PC-9 (cell line): ENCODE measurements around the gene LRRK1. TPM values are rescaled to one million over a fixed set of nuclear protein-coding genes. Genes with fewer than 3 reads are reported as not detected.
"Not testable (repeated sequence)": the region's sequence is repeated elsewhere in the genome, so short reads cannot be mapped to it uniquely, and the experiment has no call there.

Experiments used
- BruUV-seq: library from RNA; stranded (reverse); fragments of 400-500 nt; replicated peaks from 2 replicates; lab custom pipeline; 2021; lab: Mats Ljungman, UMichigan
- CTCF ChIA-PET: fragments of 300-600 bp; sonication (Branson Sonifier 250); formaldehyde crosslinking; loops from one replicate; lab custom pipeline; 2022; ENCODE audit warnings: antibody characterized with exemption; lab: Charles Lee
- POLR2A ChIA-PET: fragments of 300-600 bp; sonication (Branson Sonifier 250); formaldehyde crosslinking; loops from one replicate; lab custom pipeline; 2022; ENCODE audit warnings: antibody characterized with exemption; ENCODE audit not compliant: unreplicated experiment; lab: Charles Lee
- DNase-seq, 2 experiments: peaks; one replicate each; pipeline versions ENCODE4 v3.0.0 to v3.0.0-alpha.2; 2015 to 2022; ENCODE audit warnings: mixed read lengths in 1 of 2
- H2AFZ ChIP-seq: fragments of 200-600 bp; sonication (generic); 2 replicates; pipeline ENCODE4 v1.8.1; 2017; ENCODE audit warnings: antibody characterized with exemption
- H3F3A ChIP-seq: fragments of 200-600 bp; sonication (generic); 2 replicates; pipeline ENCODE4 v1.8.1; 2017; ENCODE audit warnings: antibody characterized with exemption, mild to moderate bottlenecking, low read depth; ENCODE audit not compliant: insufficient read depth
- H3K27ac ChIP-seq: fragments of 200-600 bp; sonication (generic); 2 replicates; pipeline ENCODE4 v1.6.1; 2016; ENCODE audit warnings: mixed run types
- H3K27me3 ChIP-seq: fragments of 200-600 bp; sonication (generic); 2 replicates; pipeline ENCODE4 v1.6.1; 2016; ENCODE audit warnings: low read depth, mixed run types; ENCODE audit not compliant: insufficient read depth
- H3K36me3 ChIP-seq: fragments of 200-600 bp; sonication (generic); 2 replicates; pipeline ENCODE4 v1.6.1; 2016; ENCODE audit warnings: low read depth, mixed run types
- H3K4me1 ChIP-seq: fragments of 200-600 bp; sonication (generic); replicated peaks from 2 replicates; pipeline ENCODE4 v1.6.1; 2016; ENCODE audit warnings: mixed run types; ENCODE audit not compliant: insufficient read depth
- H3K4me2 ChIP-seq: fragments of 200-600 bp; sonication (generic); 2 replicates; pipeline ENCODE4 v1.6.1; 2017; ENCODE audit warnings: mixed run types
- H3K4me3 ChIP-seq: fragments of 200-600 bp; sonication (generic); 2 replicates; pipeline ENCODE4 v1.6.1; 2016; ENCODE audit warnings: mixed run types
- H3K79me2 ChIP-seq: fragments of 200-600 bp; sonication (generic); 2 replicates; pipeline ENCODE4 v1.6.1; 2017; ENCODE audit warnings: low read depth, mixed run types
- H3K9me2 ChIP-seq: fragments of 200-600 bp; sonication (generic); 2 replicates; pipeline ENCODE4 v1.8.1; 2017; ENCODE audit warnings: mild to moderate bottlenecking; ENCODE audit not compliant: insufficient read depth
- H3K9me3 ChIP-seq: fragments of 200-600 bp; sonication (generic); 2 replicates; pipeline ENCODE4 v1.8.1; 2016; ENCODE audit warnings: low read depth; ENCODE audit not compliant: insufficient read depth
- H4K20me1 ChIP-seq: fragments of 200-600 bp; sonication (generic); 2 replicates; pipeline ENCODE4 v1.8.1; 2017; ENCODE audit not compliant: insufficient read depth
- EZH2 ChIP-seq: fragments of 200-600 bp; sonication (generic); IDR thresholded peaks from 2 replicates; pipeline ENCODE4 v1.8.0; 2017; ENCODE audit warnings: antibody characterized with exemption, low read depth
- intact Hi-C: fragments of 100-400 bp; cut with micrococcal nuclease; formaldehyde crosslinking; loops from one replicate; pipeline ENCODE4 v1.10.0; 2022; ENCODE audit not compliant: unreplicated experiment
- total RNA-seq: library from RNA; stranded (reverse); gene quantifications from 2 replicates; pipeline ENCODE4 v1.2.3, GENCODE V29; 2021
- TF ChIP-seq, protein P1 (sequence below): fragments of 200-600 bp; sonication (generic); conservative IDR thresholded peaks from 2 replicates; pipeline ENCODE4 v1.6.1; 2017; ENCODE audit warnings: mixed run types, antibody characterized with exemption, mild to moderate bottlenecking, moderate library complexity

The LRRK1 gene
- total RNA-seq, 1 experiment from 2014 or later = 15.7 TPM

DNA sequence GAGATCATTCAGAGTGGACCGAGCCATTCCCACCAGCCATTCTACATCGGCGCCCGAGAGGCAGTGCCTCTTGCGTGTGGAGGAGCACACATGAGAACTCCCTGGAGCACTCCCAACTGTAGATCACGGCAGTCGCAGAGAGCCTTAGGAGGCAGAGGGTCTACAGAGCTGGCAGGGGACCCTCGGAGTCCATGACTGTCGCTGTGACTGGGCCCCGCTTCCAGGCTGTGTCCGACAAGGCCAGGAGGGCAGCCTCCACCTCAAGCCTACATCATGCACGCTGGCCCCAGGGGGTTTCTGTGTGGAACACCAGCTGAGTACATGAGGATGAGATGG lies 173.7 kb downstream of the LRRK1 start:
- no peaks in the 10 kb centered on the region for H3K79me2 ChIP-seq
- H3K9me3 ChIP-seq = no peaks in the 10 kb centered on the region
- no peak overlapping the region for H2AFZ ChIP-seq
- H3K9me2 ChIP-seq = no peaks in the 10 kb centered on the region
- H3K27ac ChIP-seq = no peak overlapping the region
- TF ChIP-seq, protein P1, sequence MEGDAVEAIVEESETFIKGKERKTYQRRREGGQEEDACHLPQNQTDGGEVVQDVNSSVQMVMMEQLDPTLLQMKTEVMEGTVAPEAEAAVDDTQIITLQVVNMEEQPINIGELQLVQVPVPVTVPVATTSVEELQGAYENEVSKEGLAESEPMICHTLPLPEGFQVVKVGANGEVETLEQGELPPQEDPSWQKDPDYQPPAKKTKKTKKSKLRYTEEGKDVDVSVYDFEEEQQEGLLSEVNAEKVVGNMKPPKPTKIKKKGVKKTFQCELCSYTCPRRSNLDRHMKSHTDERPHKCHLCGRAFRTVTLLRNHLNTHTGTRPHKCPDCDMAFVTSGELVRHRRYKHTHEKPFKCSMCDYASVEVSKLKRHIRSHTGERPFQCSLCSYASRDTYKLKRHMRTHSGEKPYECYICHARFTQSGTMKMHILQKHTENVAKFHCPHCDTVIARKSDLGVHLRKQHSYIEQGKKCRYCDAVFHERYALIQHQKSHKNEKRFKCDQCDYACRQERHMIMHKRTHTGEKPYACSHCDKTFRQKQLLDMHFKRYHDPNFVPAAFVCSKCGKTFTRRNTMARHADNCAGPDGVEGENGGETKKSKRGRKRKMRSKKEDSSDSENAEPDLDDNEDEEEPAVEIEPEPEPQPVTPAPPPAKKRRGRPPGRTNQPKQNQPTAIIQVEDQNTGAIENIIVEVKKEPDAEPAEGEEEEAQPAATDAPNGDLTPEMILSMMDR = no peak
- TF ChIP-seq EZH2 = no peak
- H3K36me3 ChIP-seq = no peaks in the 10 kb centered on the region
- no peaks in the 10 kb centered on the region for H4K20me1 ChIP-seq
- peaks cover 16% of the 10 kb centered on the region; the same call in 1 of the 2 replicates for H3K27me3 ChIP-seq
- no peak overlapping the region for H3K4me2 ChIP-seq
- H3F3A ChIP-seq = no peaks in the 10 kb centered on the region
- H3K4me3 ChIP-seq = no peak overlapping the region
- ChIA-PET CTCF (no interaction called here), POLR2A (no interaction called here)
- no TSS peak for BruUV-seq
- intact Hi-C loops = no loop called here
- no peak for DNase-seq
- no peaks in the 10 kb centered on the region for H3K4me1 ChIP-seq

DNA sequence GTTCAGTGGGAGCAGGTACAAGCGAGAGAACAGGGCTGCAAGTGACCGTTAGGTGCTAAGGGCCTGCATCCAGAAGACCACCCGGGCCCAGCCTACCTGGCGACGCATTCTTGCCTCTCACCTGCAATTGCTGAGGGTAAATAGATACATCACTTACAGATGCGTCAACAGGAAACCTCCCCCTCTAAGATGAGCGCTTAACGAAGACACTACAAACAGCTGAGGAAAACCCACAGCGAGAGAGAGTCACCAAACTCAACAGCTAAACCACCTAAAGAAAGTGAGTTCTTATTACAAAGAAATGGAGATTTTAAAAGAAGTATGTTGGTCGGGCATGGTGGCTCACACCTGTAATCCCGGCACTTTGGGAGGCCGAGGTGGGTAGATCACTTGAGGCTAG lies 174.8 kb downstream of the LRRK1 start:
- CTCF ChIA-PET = no interaction called here
- TF ChIP-seq, protein P1 = no peak
- TF ChIP-seq EZH2 = no peak

DNA sequence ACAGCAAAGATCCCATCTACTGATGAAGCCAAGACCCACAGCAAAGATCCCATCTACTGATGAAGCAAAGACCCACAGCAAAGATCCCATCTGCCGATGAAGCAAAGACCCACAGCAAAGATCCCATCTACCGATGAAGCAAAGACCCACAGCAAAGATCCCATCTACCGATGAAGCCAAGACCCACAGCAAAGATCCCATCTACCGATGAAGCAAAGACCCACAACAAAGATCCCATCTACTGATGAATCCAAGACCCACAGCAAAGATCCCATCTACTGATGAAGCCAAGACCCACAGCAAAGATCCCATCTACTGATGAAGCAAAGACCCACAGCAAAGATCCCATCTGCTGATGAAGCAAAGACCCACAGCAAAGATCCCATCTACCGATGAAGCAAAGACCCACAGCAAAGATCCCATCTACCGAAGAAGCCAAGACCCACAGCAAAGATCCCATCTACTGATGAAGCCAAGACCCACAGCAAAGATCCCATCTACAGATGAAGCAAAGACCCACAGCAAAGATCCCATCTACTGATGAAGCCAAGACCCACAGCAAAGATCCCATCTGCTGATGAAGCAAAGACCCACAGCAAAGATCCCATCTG lies 176.7 kb downstream of the LRRK1 start:
- H3K36me3 ChIP-seq, H3K4me2 ChIP-seq, H3K27ac ChIP-seq, CTCF ChIA-PET, H4K20me1 ChIP-seq, H3K4me3 ChIP-seq, H2AFZ ChIP-seq, H3K79me2 ChIP-seq, H3K9me3 ChIP-seq, H3F3A ChIP-seq, POLR2A ChIA-PET, H3K4me1 ChIP-seq, DNase-seq, H3K9me2 ChIP-seq, intact Hi-C loops, BruUV-seq: not testable (repeated sequence)
- peaks cover 17% of the 10 kb centered on the region; the same call in 1 of the 2 replicates for H3K27me3 ChIP-seq

More for the DNA sequence above, 174.8 kb downstream of the LRRK1 start:
- no peak for DNase-seq
- H3K4me3 ChIP-seq = no peak overlapping the region
- H3K36me3 ChIP-seq = no peaks in the 10 kb centered on the region
- no peaks in the 10 kb centered on the region for H3K79me2 ChIP-seq
- H3K9me2 ChIP-seq = no peaks in the 10 kb centered on the region
- no peaks in the 10 kb centered on the region for H3F3A ChIP-seq
- H3K9me3 ChIP-seq = no peaks in the 10 kb centered on the region
- H3K4me1 ChIP-seq = no peaks in the 10 kb centered on the region
- POLR2A ChIA-PET = no interaction called here
- H3K4me2 ChIP-seq = no peak overlapping the region
- H4K20me1 ChIP-seq = no peaks in the 10 kb centered on the region
- intact Hi-C loops = no loop called here
- BruUV-seq = no TSS peak
- peaks cover 17% of the 10 kb centered on the region; the same call in 1 of the 2 replicates for H3K27me3 ChIP-seq
- H2AFZ ChIP-seq = no peak overlapping the region
- no peak overlapping the region for H3K27ac ChIP-seq

DNA sequence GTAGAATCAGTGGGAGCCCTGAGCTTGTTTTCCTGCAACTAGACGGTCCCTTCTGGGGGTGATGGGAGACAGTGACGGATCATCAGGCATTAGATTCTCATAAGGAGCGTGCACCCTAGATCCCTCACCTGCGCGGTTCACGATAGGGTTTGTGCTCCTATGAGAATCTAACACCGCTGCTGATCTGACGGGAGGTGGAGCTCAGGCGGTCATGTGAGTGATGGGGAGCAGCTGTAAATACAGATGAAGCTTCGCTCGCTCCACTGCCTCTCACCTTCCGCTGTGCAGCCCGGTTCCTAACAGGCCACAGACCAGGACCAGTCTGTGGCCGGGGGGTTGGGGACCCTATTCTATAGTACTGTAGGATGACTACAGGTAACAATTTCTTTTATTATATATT lies 178.0 kb downstream of the LRRK1 start:
- BruUV-seq = no TSS peak
- H3F3A ChIP-seq = no peaks in the 10 kb centered on the region
- H3K27ac ChIP-seq = no peak overlapping the region
- ChIA-PET POLR2A (no interaction called here), CTCF (no interaction called here)
- H3K4me3 ChIP-seq = no peak overlapping the region
- no peaks in the 10 kb centered on the region for H3K79me2 ChIP-seq
- no peaks in the 10 kb centered on the region for H3K4me1 ChIP-seq
- H4K20me1 ChIP-seq = no peaks in the 10 kb centered on the region
- H3K4me2 ChIP-seq = no peak overlapping the region
- peaks cover 17% of the 10 kb centered on the region; the same call in 1 of the 2 replicates for H3K27me3 ChIP-seq
- no peak for DNase-seq
- no peaks in the 10 kb centered on the region for H3K36me3 ChIP-seq
- no peaks in the 10 kb centered on the region for H3K9me3 ChIP-seq
- no peaks in the 10 kb centered on the region for H3K9me2 ChIP-seq
- H2AFZ ChIP-seq = no peak overlapping the region
- TF ChIP-seq EZH2 = no peak
- TF ChIP-seq, protein P1 = no peak
- intact Hi-C loops = no loop called here
